K562 (cell line): ENCODE measurements around the gene PRDM15. TPM values are rescaled to one million over a fixed set of nuclear protein-coding genes. Genes with fewer than 3 reads are reported as not detected.
A peak's percentile ranks its signal among the peaks of the same experiment; 100 is the strongest.

Source experiments
- ATAC-seq: fragments of 200-7000 bp; cut with Tn5 transposase; 3 replicates; pipeline ENCODE4 v1.9.1; 2020; ENCODE audit warnings: moderate library complexity
- BruUV-seq: library from RNA; stranded (reverse); fragments of 400-500 nt; replicated peaks from 2 replicates; lab custom pipeline; 2021; lab: Mats Ljungman, UMichigan
- CTCF ChIA-PET: fragments of 300-600 bp; formaldehyde crosslinking; extraction: SDS; loops from one replicate; lab custom pipeline; 2021; ENCODE audit warnings: low intra/inter-chr PET ratio; lab: Yijun Ruan, JAX
- POLR2A ChIA-PET: fragments of 300-600, 350-650 bp; sonication (Branson Sonifier 250); formaldehyde crosslinking; extraction: SDS; loops from one replicate; lab custom pipeline; 2021; ENCODE audit warnings: antibody characterized with exemption, inconsistent platforms; lab: Yijun Ruan, JAX
- DNase-seq, 4 experiments: peaks; one replicate each; pipeline versions ENCODE4 v3.0.0 to v3.0.0-alpha.2; 2011 to 2018; ENCODE audit warnings: low spot score in 3 of 4, mixed read lengths in 3 of 4; ENCODE audit errors: extremely low read depth in 1 of 4
- FAIRE-seq: peaks from 2 replicates; lab custom pipeline; 2011; peaks lifted over from hg19 to GRCh38; lab: Jason Lieb, UNC
- H2AFZ ChIP-seq: 2 replicates; pipeline ENCODE4 v1.6.0; 2011; ENCODE audit warnings: low read depth, low read length, control low read depth, inconsistent platforms
- H3K27ac ChIP-seq: fragments of 200-600 bp; 3 replicates; pipeline ENCODE4 v1.8.0; 2011; ENCODE audit warnings: low read depth, mild to moderate bottlenecking, control low read depth, inconsistent platforms, low read length, moderate library complexity, mixed read lengths; ENCODE audit errors: extremely low read depth
- H3K27me3 ChIP-seq, 2 experiments: fragments of 300-600 bp in 1 of 2; 2 replicates in 1 of 2; 3 replicates in 1 of 2; pipeline versions ENCODE4 v1.6.0 to v1.8.0; 2011; ENCODE audit warnings: inconsistent platforms in 2 of 2, low read length in 2 of 2, mild to moderate bottlenecking in 1 of 2, mixed read lengths in 1 of 2, moderate library complexity in 1 of 2; ENCODE audit not compliant: control insufficient read depth in 2 of 2, insufficient read depth in 2 of 2
- H3K36me3 ChIP-seq: fragments of 300-600 bp; 3 replicates; pipeline ENCODE4 v1.8.0; 2011; ENCODE audit warnings: mild to moderate bottlenecking, low read length, inconsistent platforms; ENCODE audit not compliant: control insufficient read depth, insufficient read depth
- H3K4me1 ChIP-seq, 2 experiments: fragments of 200-600 bp in 1 of 2; replicated peaks in 1 of 2; 2 replicates in 1 of 2; 3 replicates in 1 of 2; pipeline versions ENCODE4 v1.5.1 to v1.8.0; 2011; ENCODE audit warnings: inconsistent platforms in 2 of 2, low read length in 2 of 2, mild to moderate bottlenecking in 1 of 2, mixed read lengths in 1 of 2, moderate library complexity in 1 of 2; ENCODE audit not compliant: control insufficient read depth in 2 of 2, insufficient read depth in 2 of 2
- H3K4me2 ChIP-seq: 2 replicates; pipeline ENCODE4 v1.6.1; 2011; ENCODE audit warnings: low read length, control low read depth, inconsistent platforms, mixed read lengths; ENCODE audit not compliant: insufficient read depth
- H3K4me3 ChIP-seq: fragments of 200-600 bp; sonication (generic), shearing (Covaris generic); 2 replicates; pipeline ENCODE4 v1.5.1; 2016; ENCODE audit warnings: control low read depth, inconsistent platforms
- H3K79me2 ChIP-seq: fragments of 200-600 bp; 3 replicates; pipeline ENCODE4 v1.8.0; 2011; ENCODE audit warnings: low read length, inconsistent platforms; ENCODE audit not compliant: control insufficient read depth, insufficient read depth
- H3K9ac ChIP-seq, 2 experiments: 2 replicates each; pipeline versions ENCODE4 v1.6.0 to v1.6.1; 2011; ENCODE audit warnings: low read depth in 2 of 2, low read length in 2 of 2, control low read depth in 1 of 2, inconsistent platforms in 1 of 2, mild to moderate bottlenecking in 1 of 2, mixed read lengths in 1 of 2; ENCODE audit not compliant: insufficient read depth in 1 of 2
- H3K9me1 ChIP-seq: one replicate; pipeline ENCODE4 v1.6.0; 2011; ENCODE audit warnings: inconsistent platforms, mild to moderate bottlenecking, low read length, moderate library complexity; ENCODE audit not compliant: control insufficient read depth, insufficient read depth
- H3K9me3 ChIP-seq: replicated peaks from 2 replicates; pipeline ENCODE4 v1.5.1; 2011; ENCODE audit warnings: low read depth, low read length, inconsistent platforms; ENCODE audit not compliant: control insufficient read depth, insufficient read depth
- H4K20me1 ChIP-seq: replicated peaks from 2 replicates; pipeline ENCODE4 v1.6.1; 2011; ENCODE audit warnings: low read length, inconsistent platforms, mixed read lengths; ENCODE audit not compliant: control insufficient read depth, insufficient read depth
- CBX3 ChIP-seq, 2 experiments: IDR thresholded peaks; 1 replicate in 1 of 2; 2 replicates in 1 of 2; pipeline ENCODE4 v1.6.1; 2012; ENCODE audit warnings: inconsistent platforms in 2 of 2, low read length in 2 of 2, borderline replicate concordance in 1 of 2, control low read depth in 1 of 2
- CEBPG ChIP-seq, 3 experiments: fragments of 200-800 bp in 1 of 3; sonication (Bioruptor generic) in 1 of 3; sonication (generic) in 1 of 3; formaldehyde crosslinking in 1 of 3; IDR thresholded peaks in 2 of 3; conservative IDR thresholded peaks in 1 of 3; 2 replicates each; pipeline versions ENCODE4 v1.6.1 to v1.8.0; 2016 to 2022; ENCODE audit warnings: missing compliant biosample characterization in 2 of 3, missing genetic modification characterization in 2 of 3, mild to moderate bottlenecking in 1 of 3, missing genetic modification reagents in 1 of 3
- MAFF ChIP-seq: IDR thresholded peaks from 2 replicates; pipeline ENCODE4 v1.6.1; 2012; ENCODE audit warnings: low read length, improper control_type of control experiment
- MAFG ChIP-seq: fragments of 450-650 bp; conservative IDR thresholded peaks from 2 replicates; pipeline ENCODE4 v1.6.1; 2016; ENCODE audit warnings: missing genetic modification characterization, missing compliant biosample characterization
- MYNN ChIP-seq, 2 experiments: sonication (generic); formaldehyde crosslinking in 1 of 2; IDR thresholded peaks; 2 replicates each; pipeline versions ENCODE4 v1.5.0 to v1.6.1; 2016 to 2020; ENCODE audit warnings: antibody characterized with exemption in 1 of 2, missing genetic modification reagents in 1 of 2
- NFIX ChIP-seq: fragments of 250-450 bp; sonication (Bioruptor Pico); IDR thresholded peaks from 2 replicates; pipeline ENCODE4 v1.4.0; 2020; ENCODE audit warnings: low read depth, mild to moderate bottlenecking, moderate library complexity
- POLR3A ChIP-seq: IDR thresholded peaks from 2 replicates; pipeline ENCODE4 v1.6.1; 2011; ENCODE audit warnings: borderline replicate concordance, mild to moderate bottlenecking, moderate library complexity; ENCODE audit not compliant: insufficient read length, insufficient read depth; ENCODE audit errors: extremely low read depth
- SAFB2 ChIP-seq: fragments of 200-400 bp; formaldehyde crosslinking; IDR thresholded peaks from 2 replicates; pipeline ENCODE4 v1.6.1; 2018; ENCODE audit warnings: borderline replicate concordance, low read length, low read depth, moderate library complexity; ENCODE audit not compliant: severe bottlenecking
- TOE1 ChIP-seq, 2 experiments: fragments of 450-650 bp in 1 of 2; sonication (generic) in 1 of 2; formaldehyde crosslinking in 1 of 2; IDR thresholded peaks; 2 replicates each; pipeline versions ENCODE4 v1.7.1 to v1.8.0; 2016 to 2022; ENCODE audit warnings: borderline replicate concordance in 2 of 2, mild to moderate bottlenecking in 2 of 2, antibody characterized with exemption in 1 of 2, inconsistent platforms in 1 of 2, low read depth in 1 of 2, missing genetic modification reagents in 1 of 2, moderate library complexity in 1 of 2
- TRIM24 ChIP-seq, 2 experiments: fragments of 450-650 bp; IDR thresholded peaks; 2 replicates each; pipeline ENCODE4 v1.6.1; 2016
- TRIM28 ChIP-seq: fragments of 450-650 bp; IDR thresholded peaks from 2 replicates; pipeline ENCODE4 v1.6.1; 2017
- ZFP1 ChIP-seq: fragments of 450-650 bp; formaldehyde crosslinking; IDR thresholded peaks from 2 replicates; pipeline ENCODE4 v1.4.0; 2020; ENCODE audit warnings: mild to moderate bottlenecking, mixed read lengths
- ZNF277 ChIP-seq: fragments of 250-450 bp; sonication (Bioruptor Pico); IDR thresholded peaks from 2 replicates; pipeline ENCODE4 v1.8.0; 2022; ENCODE audit warnings: inconsistent platforms, mild to moderate bottlenecking, moderate library complexity, borderline replicate concordance
- ZNF280A ChIP-seq: fragments of 450-650 bp; IDR thresholded peaks from 2 replicates; pipeline ENCODE4 v1.6.1; 2018; ENCODE audit warnings: mild to moderate bottlenecking, low read depth; ENCODE audit not compliant: partially characterized antibody
- ZNF316 ChIP-seq: fragments of 450-650 bp; IDR thresholded peaks from 2 replicates; pipeline ENCODE4 v1.6.1; 2016
- ZNF449 ChIP-seq: fragments of 250-450 bp; sonication (Bioruptor Pico); IDR thresholded peaks from 2 replicates; pipeline ENCODE4 v1.8.0; 2022; ENCODE audit warnings: moderate library complexity, mild to moderate bottlenecking, inconsistent platforms
- WGBS: fragments of 100-300 bp; shearing (Covaris generic); methylation state at CpG from one replicate; pipeline ENCODE4 v1.1.6; 2016; ENCODE audit warnings: low coverage, mixed read lengths; ENCODE audit not compliant: insufficient coverage; ENCODE audit errors: missing lambda C conversion rate; 5-methylcytosine and 5-hydroxymethylcytosine counted together
- in situ Hi-C: fragments of 300-500 bp; cut with MboI; formaldehyde crosslinking; loops from 4 replicates; pipeline ENCODE4 v1.15.0; 2018; ENCODE audit warnings: inconsistent platforms, mixed read lengths
- intact Hi-C: fragments of 100-400 bp; cut with micrococcal nuclease; formaldehyde crosslinking; loops from 2 replicates; pipeline ENCODE4 v1.14.2; 2022
- polyA plus RNA-seq, 8 experiments: library from polyadenylated mRNA; depleted of rRNA in 4 of 8; stranded (reverse) in 5 of 8; unstranded in 3 of 8; fragments of >200 nt; fragmentation: Nextera tagmentation in 2 of 8; fragmentation: Illumina TruSeq in 1 of 8; extraction: Ambion mirVana in 2 of 8; extraction: Trizol in 1 of 8; gene quantifications; 2 replicates each; pipeline versions ENCODE4 v1.2.1 to v1.2.3, GENCODE V29; 2011 to 2014; ENCODE audit warnings: inconsistent platforms in 1 of 8, missing spikeins in 1 of 8
- total RNA-seq, 7 experiments: library from RNA; depleted of rRNA in 6 of 7; stranded (reverse); fragments of >200 nt in 6 of 7; fragmentation: Illumina TruSeq in 2 of 7; extraction: Trizol in 2 of 7; gene quantifications; 2 replicates each; pipeline versions ENCODE4 v1.2.1 to v1.2.3, GENCODE V29; 2011 to 2021; ENCODE audit warnings: low replicate concordance in 1 of 7

PRDM15 gene
- total and polyA plus RNA-seq, 9 of the 15 experiments (the other 6 are each of a cell fraction or from before 2014, with no cell fraction given) = 0.93 to 9.2 (median 6.2) TPM

GRCh38 chr21:41794600-41794999 is 84.5 kb downstream of the PRDM15 start (continued):
- no peak for TF ChIP-seq NFIX

GRCh38 chr21:41792711-41793110 is 86.4 kb downstream of the PRDM15 start:
- Histone ChIP-seq H4K20me1 (no peaks in the 10 kb centered on the region), H3K9ac (no peak overlapping the region), H3K4me2 (no peak overlapping the region), H2AFZ (no peak overlapping the region), H3K27me3 (peaks cover 15 to 19% of the 10 kb centered on the region in 2 experiments; a peak in 3 of 5 replicates), H3K9me1 (no peaks in the 10 kb centered on the region), H3K36me3 (no peaks in the 10 kb centered on the region), H3K4me1 (no peaks in the 10 kb centered on the region), H3K4me3 (no peak overlapping the region), H3K27ac (no peak overlapping the region), H3K9me3 (peaks cover 8% of the 10 kb centered on the region), H3K79me2 (no peaks in the 10 kb centered on the region)
- ATAC-seq = no peak
- in situ Hi-C loops = no loop called here
- intact Hi-C loops = no loop called here
- WGBS = 1% methylated on average over 3 of the region's 3 CpGs
- no TSS peak for BruUV-seq
- no peak for DNase-seq
- POLR2A ChIA-PET = interaction anchor here (0.7 kb wide), 1 partner anchor 17 kb away, joined by 3 read pairs; no protein-coding TSS in a partner anchor
- CTCF ChIA-PET = no interaction called here
- FAIRE-seq = no peak
- no peak for TF ChIP-seq SAFB2
- TF ChIP-seq ZNF280A = peak; percentile 66
- TF ChIP-seq ZNF449 (CRISPR knock-in tag) = no peak
- TF ChIP-seq CEBPG (CRISPR knock-in tag; IDR thresholded peaks at IDR 0.05) = no peak
- TF ChIP-seq CEBPG (tag; conservative IDR thresholded peaks at IDR 0.05 in 1 of 2, IDR thresholded peaks at IDR 0.05 in 1 of 2) = 0 out of 4 replicates have a peak, but pooled peaks of 1 of the 2 experiments have one; percentile 0
- TF ChIP-seq MAFG (tag) = peak; percentile 58
- TF ChIP-seq ZNF316 = peak; percentile 89
- TF ChIP-seq MYNN (IDR thresholded peaks at IDR 0.05) = no peak
- TF ChIP-seq MYNN (CRISPR knock-in tag; IDR thresholded peaks at IDR 0.05) = no peak
- no peak for TF ChIP-seq ZNF277 (CRISPR knock-in tag)
- peak in 1 of 2 experiments; percentile 84; a peak in 1 of 3 replicates for TF ChIP-seq CBX3 (IDR thresholded peaks at IDR 0.05; ENCODE audit: borderline replicate concordance in 1 of 2, low read length in 2 of 2)
- TF ChIP-seq TRIM24 (IDR thresholded peaks at IDR 0.05) = peak; percentile 51 to 59; a peak in 3 of 4 replicates
- TF ChIP-seq MAFF = peak; percentile 32
- TF ChIP-seq POLR3A = no peak
- no peak for TF ChIP-seq TOE1 (IDR thresholded peaks at IDR 0.05; ENCODE audit: borderline replicate concordance)
- TF ChIP-seq TOE1 (CRISPR knock-in tag; IDR thresholded peaks at IDR 0.05; ENCODE audit: borderline replicate concordance, low read depth) = no peak
- TF ChIP-seq TRIM28 = peak; percentile 89
- TF ChIP-seq ZFP1 (CRISPR knock-in tag) = peak; percentile 94
